Kidney glomerular epithelial cell (primary cell): Measurements from ENCODE around the gene GLE1.
"Not testable (repeated sequence)": the region's sequence is repeated elsewhere in the genome, so short reads cannot be mapped to it uniquely, and the experiment has no call there.

ENCODE experiments used
- DNase-seq: peaks from one replicate; lab custom pipeline; 2025; lab: John Stamatoyannopoulos, UW

Gene GLE1

GRCh38 chr9:128552153-128552743 lies 47.7 kb downstream of the GLE1 start, which contains the start of gene SPTAN1:
TSS of gene SPTAN1 (plus strand) at chr9:128552587. CDS start at chr9:128566741, 14,154 bp downstream.
- DNase-seq, result peak; percentile 87

GRCh38 chr9:128552744-128553440 lies 48.4 kb downstream of the GLE1 start:
- DNase-seq, result no peak

- DNase-seq, result peak; percentile 39
Observed at GRCh38 chr9:128553728-128554127, 49.2 kb downstream of the GLE1 start.

GRCh38 chr9:128554155-128554862 lies 49.8 kb downstream of the GLE1 start:
- DNase-seq, result peak; percentile 90

- peak; percentile 86 for DNase-seq
Observed at GRCh38 chr9:128555180-128555721, 50.7 kb downstream of the GLE1 start.

GRCh38 chr9:128556276-128556675 lies 51.8 kb downstream of the GLE1 start:
- no peak for DNase-seq

GRCh38 chr9:128556926-128557634 lies 52.6 kb downstream of the GLE1 start:
- no peak for DNase-seq

- DNase-seq, result peak; percentile 77
Observed at GRCh38 chr9:128558431-128559310, 54.2 kb downstream of the GLE1 start.

GRCh38 chr9:128565578-128565977 lies 61.1 kb downstream of the GLE1 start:
- DNase-seq, result no peak

GRCh38 chr9:128568470-128569078 lies 64.1 kb downstream of the GLE1 start:
- no peak for DNase-seq

GRCh38 chr9:128575469-128575868 lies 71.0 kb downstream of the GLE1 start:
- no peak for DNase-seq

GRCh38 chr9:128575916-128576315 lies 71.4 kb downstream of the GLE1 start:
- DNase-seq, result no peak

- DNase-seq, result no peak
Observed at GRCh38 chr9:128577206-128577605, 72.7 kb downstream of the GLE1 start.

- no peak for DNase-seq
Observed at GRCh38 chr9:128579194-128579593, 74.7 kb downstream of the GLE1 start.

- DNase-seq, result no peak
Observed at GRCh38 chr9:128580731-128581130, 76.2 kb downstream of the GLE1 start.

GRCh38 chr9:128585155-128585554 lies 80.6 kb downstream of the GLE1 start:
- not testable (repeated sequence) for DNase-seq

GRCh38 chr9:128586934-128587333 lies 82.4 kb downstream of the GLE1 start:
- DNase-seq, result not testable (repeated sequence)

GRCh38 chr9:128587453-128587852 lies 82.9 kb downstream of the GLE1 start:
- no peak for DNase-seq

- no peak for DNase-seq
Observed at GRCh38 chr9:128588581-128589233, 84.2 kb downstream of the GLE1 start.
